Activated B cell treated with CpG ODN at 0.5 μM for 24 hours (primary cell): ENCODE data around the gene PHETA1. TPM values are rescaled to one million over a fixed set of nuclear protein-coding genes. Genes with fewer than 3 reads are reported as not detected.
"Not testable (repeated sequence)": the region's sequence is repeated elsewhere in the genome, so short reads cannot be mapped to it uniquely, and the experiment has no call there.

ENCODE experiments used
- ATAC-seq: fragments of 200-7000 bp; cut with Tn5 transposase; one replicate; pipeline ENCODE4 v1.10.0; 2021; ENCODE audit warnings: low read depth, mild to moderate bottlenecking, moderate library complexity
- CTCF ChIA-PET: fragments of 350-600 bp; sonication (Branson Sonifier 250); formaldehyde crosslinking; loops from one replicate; lab custom pipeline; 2021; ENCODE audit warnings: antibody characterized with exemption; lab: Charles Lee
- POLR2A ChIA-PET: fragments of 350-600 bp; sonication (Branson Sonifier 250); formaldehyde crosslinking; loops from one replicate; lab custom pipeline; 2021; ENCODE audit warnings: antibody characterized with exemption; lab: Charles Lee
- DNase-seq: peaks from one replicate; pipeline ENCODE4 v3.0.0; 2022
- H3K27ac Mint-ChIP-seq: one replicate; pipeline ENCODE4 v1.8.0; 2020; ENCODE audit warnings: mixed read lengths
- H3K27me3 Mint-ChIP-seq: one replicate; pipeline ENCODE4 v1.8.0; 2021; ENCODE audit warnings: mixed read lengths
- H3K36me3 Mint-ChIP-seq: one replicate; pipeline ENCODE4 v1.8.0; 2021; ENCODE audit warnings: low read depth, mixed read lengths
- H3K4me1 Mint-ChIP-seq: one replicate; pipeline ENCODE4 v1.8.0; 2021; ENCODE audit warnings: mixed read lengths
- H3K4me3 Mint-ChIP-seq: one replicate; pipeline ENCODE4 v1.8.0; 2020; ENCODE audit warnings: mild to moderate bottlenecking, mixed read lengths
- H3K9me3 Mint-ChIP-seq: one replicate; pipeline ENCODE4 v1.8.0; 2020; ENCODE audit warnings: mixed read lengths
- CTCF ChIP-seq: fragments of 200-600 bp; IDR thresholded peaks from one replicate; pipeline ENCODE4 v1.8.0; 2022; ENCODE audit warnings: antibody characterized with exemption, mild to moderate bottlenecking
- intact Hi-C: fragments of 100-400 bp; cut with micrococcal nuclease; formaldehyde crosslinking; loops from one replicate; pipeline ENCODE4 v1.15.1; 2024
- total RNA-seq: library from RNA; stranded (reverse); gene quantifications from 2 replicates; pipeline ENCODE4 v1.2.3, GENCODE V29; 2022

PHETA1 gene
- total RNA-seq, 1 donor from 2014 or later = 2.0 TPM

GRCh38 chr12:111405859-111406473 is 37.1 kb upstream of the PHETA1 start, which contains the start of gene SH2B3:
Gene SH2B3 (plus strand): TSS chr12:111405923. CDS start chr12:111418146, 12,223 bp downstream.
- Mint-ChIP-seq H3K4me3 (peak within 1 kb of the TSS; percentile 95), H3K36me3 (peaks cover 4% of the 10 kb centered on the region), H3K27me3 (no peaks in the 10 kb centered on the region), H3K4me1 (peaks cover 66% of the 10 kb centered on the region), H3K9me3 (no peaks in the 10 kb centered on the region), H3K27ac (peak within 1 kb of the TSS; percentile 97)
- CTCF ChIA-PET = interaction anchor here (1.8 to 14.5 kb wide), 3 partner anchors 29 to 48 kb away, joined by 7 to 522 read pairs (median 42); no protein-coding TSS in a partner anchor
- no peak for DNase-seq
- intact Hi-C loops = loop anchor here (1.0 to 10.0 kb wide), 5 partner anchors 24 to 1411 kb away; partner anchors contain the start of genes ANKRD13A, ATXN2, GIT2 and PHETA1
- POLR2A ChIA-PET = interaction anchor here (1.3 to 11.0 kb wide), 3 partner anchors 9 to 38 kb away, joined by 4 to 136 read pairs (median 59); no protein-coding TSS in a partner anchor
- ATAC-seq = peak; percentile 4
- no peak for TF ChIP-seq CTCF

GRCh38 chr12:111405149-111405858 is 36.4 kb upstream of the PHETA1 start:
- H3K36me3 Mint-ChIP-seq = peaks cover 4% of the 10 kb centered on the region
- POLR2A ChIA-PET = interaction anchor here (0.9 to 11.0 kb wide), 11 partner anchors 8 to 281 kb away, joined by 3 to 136 read pairs (median 7); partner anchors contain the start of genes ACAD10, ATXN2 and BRAP
- CTCF ChIA-PET = interaction anchor here (1.0 to 14.5 kb wide), 8 partner anchors 9 to 124 kb away, joined by 3 to 522 read pairs (median 8); no protein-coding TSS in a partner anchor
- H3K4me3 Mint-ChIP-seq = peak overlapping the region; percentile 91
- DNase-seq (peak; percentile 99), ATAC-seq (peak; percentile 71)
- no peaks in the 10 kb centered on the region for H3K27me3 Mint-ChIP-seq
- H3K4me1 Mint-ChIP-seq = peaks cover 64% of the 10 kb centered on the region
- H3K27ac Mint-ChIP-seq = peak overlapping the region; percentile 97
- intact Hi-C loops = loop anchor here (1.0 to 10.0 kb wide), 5 partner anchors 25 to 1411 kb away; partner anchors contain the start of genes ANKRD13A, ATXN2, GIT2 and PHETA1
- no peak for TF ChIP-seq CTCF
- no peaks in the 10 kb centered on the region for H3K9me3 Mint-ChIP-seq

GRCh38 chr12:111404362-111405148 is 35.7 kb upstream of the PHETA1 start:
- H3K4me1 Mint-ChIP-seq = peaks cover 65% of the 10 kb centered on the region
- POLR2A ChIA-PET = interaction anchor here (0.5 to 11.0 kb wide), 12 partner anchors 8 to 725 kb away, joined by 3 to 136 read pairs (median 6); partner anchors contain the start of genes ACAD10, ATXN2 and BRAP

GRCh38 chr12:111402490-111402824 is 33.6 kb upstream of the PHETA1 start:
- H3K4me3 Mint-ChIP-seq = not testable (repeated sequence)

More at GRCh38 chr12:111404362-111405148, 35.7 kb upstream of the PHETA1 start:
- Mint-ChIP-seq H3K36me3 (peaks cover 4% of the 10 kb centered on the region), H3K4me3 (peak overlapping the region; percentile 91), H3K27me3 (no peaks in the 10 kb centered on the region), H3K27ac (peak overlapping the region; percentile 97), H3K9me3 (no peaks in the 10 kb centered on the region)
- no peak for TF ChIP-seq CTCF
- ATAC-seq (no peak), DNase-seq (peak; percentile 36)
- intact Hi-C loops = loop anchor here (1.0 to 10.0 kb wide), 5 partner anchors 26 to 1410 kb away; partner anchors contain the start of genes ANKRD13A, ATXN2, GIT2 and PHETA1
- CTCF ChIA-PET = interaction anchor here (1.0 to 14.5 kb wide), 10 partner anchors 8 to 125 kb away, joined by 3 to 522 read pairs (median 6); no protein-coding TSS in a partner anchor

More at GRCh38 chr12:111402490-111402824, 33.6 kb upstream of the PHETA1 start:
- DNase-seq, H3K27me3 Mint-ChIP-seq, H3K9me3 Mint-ChIP-seq, ATAC-seq, H3K36me3 Mint-ChIP-seq: not testable (repeated sequence)
- ChIA-PET POLR2A (interaction anchor here (3.2 to 11.0 kb wide), 4 partner anchors 28 to 48 kb away, joined by 30 to 136 read pairs (median 84); no protein-coding TSS in a partner anchor), CTCF (interaction anchor here (1.7 to 14.5 kb wide), 5 partner anchors 28 to 127 kb away, joined by 5 to 522 read pairs (median 11); no protein-coding TSS in a partner anchor)
- peaks cover 62% of the 10 kb centered on the region for H3K4me1 Mint-ChIP-seq
- intact Hi-C loops = loop anchor here (10.0 kb wide), 1 partner anchor 1408 kb away; the partner anchor contains the start of genes ANKRD13A and GIT2
- peak overlapping the region; percentile 97 for H3K27ac Mint-ChIP-seq
